Measurements from ENCODE around the gene TTC7B. TPM values are rescaled to one million over a fixed set of nuclear protein-coding genes. Genes with fewer than 3 reads are reported as not detected.
"Not testable (repeated sequence)": the region's sequence is repeated elsewhere in the genome, so short reads cannot be mapped to it uniquely, and the experiment has no call there.

Gene TTC7B
- total and polyA plus RNA-seq, 3 experiments from 2014 or later: 1.7 to 5.8 (median 5.2) TPM

- H3K4me1 Mint-ChIP-seq: peaks cover 8 to 23% (median 15%) of the 10 kb centered on the region in 3 donors
- ChIA-PET CTCF (no interaction called here), POLR2A (no interaction called here)
- Histone ChIP-seq H3K27ac (ENCODE audit: low read depth, low read length) (no peak overlapping the region), H3K4me1 (ENCODE audit: insufficient read depth, low read length) (peaks cover 7% of the 10 kb centered on the region), H3K27me3 (ENCODE audit: insufficient read depth, low read length, poor library complexity, severe bottlenecking) (no peaks in the 10 kb centered on the region), H3K4me3 (ENCODE audit: low read length) (no peak overlapping the region), H3K9me3 (ENCODE audit: low read length) (no peaks in the 10 kb centered on the region), H3K36me3 (ENCODE audit: insufficient read depth, low read length) (no peaks in the 10 kb centered on the region)
- peak overlapping the region in 1 of 8 donors; percentile 7 for H3K27ac Mint-ChIP-seq
- DNase-seq: no peak
- H3K36me3 Mint-ChIP-seq: peaks cover 0 to 2% (median 0%) of the 10 kb centered on the region in 3 donors
- H3K27me3 Mint-ChIP-seq: peaks cover 2 to 3% of the 10 kb centered on the region in 2 donors
- H3K4me3 Mint-ChIP-seq: no peak overlapping the region
- no peaks in the 10 kb centered on the region for H3K9me3 Mint-ChIP-seq
These were observed 23.0 kb upstream of the TTC7B start for GRCh38 chr14:90839024-90839888.

GRCh38 chr14:90838531-90838930 lies 22.3 kb upstream of the TTC7B start:
- H3K27me3 Mint-ChIP-seq; H3K4me1 ChIP-seq (ENCODE audit: insufficient read depth, low read length); H3K27ac ChIP-seq (ENCODE audit: low read depth, low read length); H3K4me3 ChIP-seq (ENCODE audit: low read length); H3K9me3 Mint-ChIP-seq; POLR2A ChIA-PET; DNase-seq; H3K27me3 ChIP-seq (ENCODE audit: insufficient read depth, low read length, poor library complexity, severe bottlenecking); H3K4me3 Mint-ChIP-seq; H3K36me3 Mint-ChIP-seq; H3K36me3 ChIP-seq (ENCODE audit: insufficient read depth, low read length); H3K27ac Mint-ChIP-seq; H3K9me3 ChIP-seq (ENCODE audit: low read length); CTCF ChIA-PET: not testable (repeated sequence)
- peaks cover 8 to 23% (median 15%) of the 10 kb centered on the region in 3 donors for H3K4me1 Mint-ChIP-seq

- no peaks in the 10 kb centered on the region for H3K9me3 Mint-ChIP-seq
- no peaks in the 10 kb centered on the region for H3K36me3 ChIP-seq (ENCODE audit: insufficient read depth, low read length)
- no peaks in the 10 kb centered on the region for H3K27me3 ChIP-seq (ENCODE audit: insufficient read depth, low read length, poor library complexity, severe bottlenecking)
- H3K27ac ChIP-seq (ENCODE audit: low read depth, low read length): no peak overlapping the region
- H3K4me1 Mint-ChIP-seq: peaks cover 4 to 18% (median 11%) of the 10 kb centered on the region in 3 donors
- ChIA-PET POLR2A (no interaction called here), CTCF (no interaction called here)
- H3K36me3 Mint-ChIP-seq: peaks cover 0 to 2% (median 0%) of the 10 kb centered on the region in 3 donors
- H3K27me3 Mint-ChIP-seq: peaks cover 2 to 3% of the 10 kb centered on the region in 2 donors
- peaks cover 7% of the 10 kb centered on the region for H3K4me1 ChIP-seq (ENCODE audit: insufficient read depth, low read length)
- DNase-seq: no peak
- no peak overlapping the region for H3K4me3 ChIP-seq (ENCODE audit: low read length)
- H3K27ac Mint-ChIP-seq: no peak overlapping the region
- no peaks in the 10 kb centered on the region for H3K9me3 ChIP-seq (ENCODE audit: low read length)
- no peak overlapping the region for H3K4me3 Mint-ChIP-seq
These were observed 21.1 kb upstream of the TTC7B start for GRCh38 chr14:90837355-90837754.

GRCh38 chr14:90836692-90837063 lies 20.4 kb upstream of the TTC7B start:
- Mint-ChIP-seq H3K27ac (no peak overlapping the region), H3K27me3 (peaks cover 2 to 3% of the 10 kb centered on the region in 2 donors), H3K9me3 (no peaks in the 10 kb centered on the region), H3K4me1 (peaks cover 4 to 18% (median 11%) of the 10 kb centered on the region in 3 donors), H3K36me3 (peaks cover 0 to 2% (median 0%) of the 10 kb centered on the region in 3 donors), H3K4me3 (no peak overlapping the region)
- Histone ChIP-seq H3K9me3 (ENCODE audit: low read length) (no peaks in the 10 kb centered on the region), H3K4me1 (ENCODE audit: insufficient read depth, low read length) (peaks cover 7% of the 10 kb centered on the region), H3K27ac (ENCODE audit: low read depth, low read length) (no peak overlapping the region), H3K27me3 (ENCODE audit: insufficient read depth, low read length, poor library complexity, severe bottlenecking) (no peaks in the 10 kb centered on the region), H3K36me3 (ENCODE audit: insufficient read depth, low read length) (no peaks in the 10 kb centered on the region), H3K4me3 (ENCODE audit: low read length) (no peak overlapping the region)
- CTCF ChIA-PET: no interaction called here
- no peak for DNase-seq
- POLR2A ChIA-PET: no interaction called here

GRCh38 chr14:90831821-90832220 lies 15.6 kb upstream of the TTC7B start:
- no peaks in the 10 kb centered on the region for H3K27me3 ChIP-seq (ENCODE audit: insufficient read depth, low read length, poor library complexity, severe bottlenecking)
- H3K4me1 ChIP-seq (ENCODE audit: insufficient read depth, low read length): peaks cover 20% of the 10 kb centered on the region
- no peak overlapping the region for H3K4me3 Mint-ChIP-seq
- CTCF ChIA-PET: no interaction called here
- H3K36me3 Mint-ChIP-seq: no peaks in the 10 kb centered on the region
- H3K27ac ChIP-seq (ENCODE audit: low read depth, low read length): no peak overlapping the region
- H3K4me3 ChIP-seq (ENCODE audit: low read length): no peak overlapping the region
- H3K27ac Mint-ChIP-seq: peak overlapping the region in 1 of 8 donors; percentile 5
- DNase-seq: peak in 1 of 5 donors; percentile 32
- peaks cover 0 to 3% of the 10 kb centered on the region in 2 donors for H3K27me3 Mint-ChIP-seq
- H3K9me3 Mint-ChIP-seq: no peaks in the 10 kb centered on the region
- POLR2A ChIA-PET: no interaction called here
- H3K36me3 ChIP-seq (ENCODE audit: insufficient read depth, low read length): no peaks in the 10 kb centered on the region
- peaks cover 17 to 38% (median 28%) of the 10 kb centered on the region in 3 donors for H3K4me1 Mint-ChIP-seq
- no peaks in the 10 kb centered on the region for H3K9me3 ChIP-seq (ENCODE audit: low read length)

- Mint-ChIP-seq H3K4me3 (no peak overlapping the region), H3K36me3 (no peaks in the 10 kb centered on the region), H3K27ac (peak overlapping the region in 2 of 8 donors; percentile 5 to 38), H3K4me1 (peaks cover 15 to 31% (median 28%) of the 10 kb centered on the region in 3 donors), H3K9me3 (no peaks in the 10 kb centered on the region), H3K27me3 (peaks cover 0 to 3% of the 10 kb centered on the region in 2 donors)
- no peak overlapping the region for H3K27ac ChIP-seq (ENCODE audit: low read depth, low read length)
- H3K9me3 ChIP-seq (ENCODE audit: low read length): no peaks in the 10 kb centered on the region
- no peaks in the 10 kb centered on the region for H3K27me3 ChIP-seq (ENCODE audit: insufficient read depth, low read length, poor library complexity, severe bottlenecking)
- H3K4me3 ChIP-seq (ENCODE audit: low read length): no peak overlapping the region
- POLR2A ChIA-PET: no interaction called here
- H3K4me1 ChIP-seq (ENCODE audit: insufficient read depth, low read length): peaks cover 15% of the 10 kb centered on the region
- peak in 1 of 5 donors; percentile 36 for DNase-seq
- no peaks in the 10 kb centered on the region for H3K36me3 ChIP-seq (ENCODE audit: insufficient read depth, low read length)
- CTCF ChIA-PET: no interaction called here
These were observed 14.9 kb upstream of the TTC7B start for GRCh38 chr14:90830931-90831701.

- no peaks in the 10 kb centered on the region for H3K27me3 Mint-ChIP-seq
These were observed 13.4 kb upstream of the TTC7B start for GRCh38 chr14:90829677-90830076.

More at GRCh38 chr14:90829677-90830076, 13.4 kb upstream of the TTC7B start:
- H3K4me1 Mint-ChIP-seq: peaks cover 13 to 21% (median 21%) of the 10 kb centered on the region in 3 donors
- peak overlapping the region in 1 of 7 donors; percentile 24 for H3K4me3 Mint-ChIP-seq
- Histone ChIP-seq H3K27me3 (ENCODE audit: insufficient read depth, low read length, poor library complexity, severe bottlenecking) (no peaks in the 10 kb centered on the region), H3K4me3 (ENCODE audit: low read length) (no peak overlapping the region), H3K9me3 (ENCODE audit: low read length) (no peaks in the 10 kb centered on the region), H3K4me1 (ENCODE audit: insufficient read depth, low read length) (peaks cover 13% of the 10 kb centered on the region), H3K27ac (ENCODE audit: low read depth, low read length) (no peak overlapping the region), H3K36me3 (ENCODE audit: insufficient read depth, low read length) (no peaks in the 10 kb centered on the region)
- DNase-seq: peak in 1 of 5 donors; percentile 30
- ChIA-PET POLR2A (no interaction called here), CTCF (no interaction called here)
- H3K9me3 Mint-ChIP-seq: peaks cover 0 to 3% (median 0%) of the 10 kb centered on the region in 5 donors
- no peaks in the 10 kb centered on the region for H3K36me3 Mint-ChIP-seq
- peak overlapping the region in 2 of 8 donors; percentile 93 to 95 for H3K27ac Mint-ChIP-seq
